GM19463 (cell line): ENCODE results near the gene UCP3.

ENCODE experiments used
- ATAC-seq: cut with Tn5 transposase; IDR thresholded peaks from one replicate; pipeline ENCODE4 v1.9.1; 2021; ENCODE audit warnings: mild to moderate bottlenecking, moderate library complexity; ENCODE audit not compliant: unreplicated experiment

The UCP3 gene

DNA sequence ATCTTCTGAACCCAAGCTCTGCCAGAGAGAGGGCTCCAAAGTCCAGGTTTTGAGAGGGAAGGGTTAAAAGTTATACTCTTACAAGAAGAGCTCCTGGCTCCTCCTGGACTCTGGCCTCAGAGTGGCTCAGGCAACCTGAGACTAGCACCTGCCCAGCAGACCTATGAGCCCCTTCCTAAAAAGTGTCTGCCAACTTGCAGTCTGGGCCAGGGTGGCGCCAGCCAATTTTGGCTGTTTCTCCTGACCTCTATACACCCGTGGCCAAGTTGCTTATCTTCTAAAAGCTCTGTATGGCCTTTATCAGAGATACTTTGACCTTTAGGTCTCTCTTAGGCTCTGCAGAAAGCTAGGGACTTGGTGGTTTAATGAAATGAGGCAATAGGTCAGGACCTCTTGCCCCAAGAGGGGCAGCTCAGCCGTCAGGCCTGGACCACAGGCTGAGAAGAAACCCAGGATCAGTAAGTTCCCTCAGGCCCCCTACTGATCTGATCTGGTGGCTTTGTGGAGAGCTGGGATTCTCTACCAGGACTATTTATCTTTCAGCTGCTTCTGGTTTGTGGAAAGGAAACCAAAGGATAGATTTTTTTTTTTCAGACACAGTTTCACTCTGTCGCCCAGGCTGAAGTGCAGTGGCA, 10.3 kb upstream of the UCP3 start:
- ATAC-seq: no peak

DNA sequence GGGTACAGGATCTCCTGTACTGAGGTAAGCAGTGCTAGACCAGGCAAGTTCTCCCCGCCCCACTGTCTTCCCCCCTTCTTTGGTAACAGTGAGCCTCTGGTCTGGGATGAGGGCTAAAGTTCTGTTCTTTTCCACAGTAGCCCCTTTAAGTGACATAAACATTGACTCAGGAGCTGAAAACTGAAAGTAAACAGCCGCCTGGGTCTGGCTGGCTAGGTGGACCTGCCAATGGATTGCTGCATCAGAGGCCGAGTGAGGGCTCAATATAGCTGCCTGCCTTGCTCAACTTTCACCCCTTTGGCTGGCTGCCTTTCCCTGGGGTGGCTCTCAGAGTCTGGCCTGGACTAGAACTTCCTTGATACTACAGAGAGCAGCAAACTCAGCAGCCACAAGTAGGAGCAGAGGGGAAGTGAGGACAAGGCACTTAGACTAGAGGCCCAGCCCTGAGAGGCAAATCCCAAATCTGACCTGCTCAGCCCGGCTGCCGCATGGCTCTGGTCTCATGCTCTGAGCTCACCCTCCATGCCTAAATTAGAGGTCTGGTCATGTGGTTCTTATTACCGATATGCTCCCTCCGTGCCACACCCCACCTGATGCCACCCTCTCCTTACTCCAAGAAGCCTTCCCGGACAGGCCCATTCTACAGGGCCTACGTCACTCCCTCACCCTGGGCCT, 9.6 kb upstream of the UCP3 start:
- ATAC-seq: no peak

DNA sequence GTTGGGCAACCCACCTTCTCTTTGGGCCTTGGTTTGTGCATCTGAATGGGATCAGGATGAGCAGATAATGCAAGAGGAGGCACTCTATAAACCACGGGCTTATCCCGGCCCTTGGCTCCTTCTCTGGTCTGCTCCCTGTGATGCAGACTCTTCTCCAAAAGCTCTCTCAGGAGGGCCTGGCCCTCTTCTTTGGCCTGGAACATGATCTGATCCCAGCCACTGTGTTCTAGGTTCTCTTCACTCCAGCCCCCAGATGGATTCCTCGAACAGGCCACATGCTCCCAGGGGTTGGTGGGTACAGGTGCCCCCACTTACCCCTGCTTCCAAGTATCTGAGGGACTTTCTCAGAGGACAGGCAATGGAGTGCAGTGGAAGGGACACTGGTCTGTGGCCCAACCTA, 8.7 kb upstream of the UCP3 start:
- no peak for ATAC-seq

DNA sequence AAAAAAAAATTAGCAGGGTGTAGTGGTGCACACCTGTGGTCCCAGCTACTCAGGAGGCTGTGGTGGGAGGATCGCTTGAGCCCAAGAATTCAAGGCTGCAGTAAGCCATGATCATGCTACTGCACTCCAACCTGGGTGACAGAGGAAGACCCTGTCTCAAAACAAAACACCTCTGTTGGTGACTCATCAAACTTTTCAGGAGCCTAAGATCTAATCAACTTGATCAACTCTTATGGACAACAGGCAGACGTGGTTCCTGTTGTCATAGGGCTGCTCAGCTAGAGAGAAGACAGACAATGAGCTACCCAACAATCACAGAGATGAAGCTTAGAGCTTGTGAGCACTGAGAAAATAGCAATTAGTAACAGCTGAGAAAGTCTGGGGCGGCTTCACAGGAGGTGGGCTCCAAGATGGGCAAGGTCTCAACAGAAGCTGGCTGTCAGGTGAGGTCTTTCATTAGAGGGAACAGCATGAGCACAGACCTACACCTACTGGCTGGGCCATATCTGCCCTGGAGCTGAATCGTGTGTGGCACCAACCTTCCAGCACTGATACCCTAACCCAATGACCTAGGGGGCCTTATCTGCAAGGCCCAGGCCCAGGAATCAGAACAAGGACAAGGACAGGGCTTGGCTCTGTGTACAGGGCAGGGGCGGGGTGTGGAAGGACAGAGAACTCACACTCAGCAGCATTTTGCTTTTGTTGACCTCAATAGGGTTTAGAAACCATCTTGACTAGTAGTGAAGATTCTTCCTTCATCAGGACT, 7.2 kb upstream of the UCP3 start:
- no peak for ATAC-seq

DNA sequence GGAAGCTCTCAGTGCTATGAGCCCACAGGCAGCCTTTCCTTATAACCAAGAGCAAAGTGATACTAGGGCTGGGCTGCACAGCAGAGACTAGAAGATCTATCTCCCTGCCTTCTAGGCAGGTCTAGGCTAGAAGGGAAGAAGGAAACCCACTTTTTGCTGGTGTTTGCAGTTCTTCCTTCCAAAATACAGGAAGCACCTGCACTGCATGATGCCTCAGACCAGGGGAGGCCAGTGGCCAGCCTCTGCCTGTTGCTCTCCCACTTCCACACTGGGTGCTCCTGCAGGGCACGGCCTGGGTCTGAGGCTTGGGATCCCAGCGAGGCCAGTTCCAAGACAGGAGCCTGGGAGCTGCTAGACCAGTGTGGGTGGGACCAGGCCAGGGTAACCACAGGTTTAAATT, 6.0 kb upstream of the UCP3 start:
- ATAC-seq: no peak

DNA sequence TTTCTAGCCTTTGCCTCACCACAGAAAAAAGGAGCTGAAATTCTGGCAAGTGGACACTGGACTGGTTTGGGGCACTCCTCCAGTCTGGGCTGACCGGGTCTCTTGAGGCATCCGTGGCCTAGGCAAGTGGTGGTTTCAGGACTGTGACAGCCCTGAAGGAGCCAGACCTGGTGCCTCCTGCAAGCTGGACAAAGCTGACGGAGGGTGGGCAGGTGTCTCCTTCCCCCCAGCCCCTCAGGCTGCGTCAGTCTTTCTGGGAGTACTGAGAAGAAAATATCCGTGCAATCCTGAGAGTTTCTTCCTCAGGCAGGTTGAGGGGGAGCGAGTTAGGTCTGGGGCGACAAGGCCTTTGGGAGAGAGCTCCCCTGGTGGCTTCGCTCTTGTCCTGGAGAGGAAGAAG, 4.3 kb upstream of the UCP3 start:
- ATAC-seq: no peak

DNA sequence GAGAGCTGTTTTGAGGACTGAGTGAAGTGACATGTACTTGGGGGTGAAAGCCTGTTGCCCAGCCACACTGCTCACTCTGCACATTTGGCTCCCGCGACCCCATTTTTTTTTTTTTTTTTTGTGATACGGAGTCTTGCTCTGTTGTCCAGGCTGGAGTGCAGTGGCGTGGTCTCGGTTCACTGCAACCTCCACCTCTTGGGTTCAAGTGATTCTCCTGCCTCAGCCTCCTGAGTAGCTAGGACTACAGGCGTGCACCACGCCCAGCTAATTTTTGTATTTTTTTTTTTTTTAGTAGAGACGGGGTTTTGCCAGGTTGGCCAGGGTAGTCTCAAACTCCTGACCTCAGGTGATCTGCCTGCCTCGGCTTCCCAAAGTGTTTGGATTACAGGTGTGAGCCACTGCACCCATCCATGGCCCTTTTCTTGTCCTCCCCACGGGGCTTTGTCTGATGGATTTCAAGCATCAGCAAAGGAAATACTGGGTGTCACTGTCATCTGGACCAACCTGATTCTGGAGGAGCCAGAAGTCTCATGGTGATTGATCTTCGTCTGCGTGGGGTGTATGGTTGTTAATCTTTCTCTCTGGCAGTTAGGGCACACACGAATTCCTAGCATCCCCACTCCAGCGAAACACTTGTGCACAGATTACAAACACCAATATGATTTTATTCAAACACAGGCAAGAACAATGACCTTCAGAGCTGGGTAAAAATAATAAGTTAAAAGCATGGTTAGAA, 3.4 kb upstream of the UCP3 start:
- ATAC-seq: no peak

DNA sequence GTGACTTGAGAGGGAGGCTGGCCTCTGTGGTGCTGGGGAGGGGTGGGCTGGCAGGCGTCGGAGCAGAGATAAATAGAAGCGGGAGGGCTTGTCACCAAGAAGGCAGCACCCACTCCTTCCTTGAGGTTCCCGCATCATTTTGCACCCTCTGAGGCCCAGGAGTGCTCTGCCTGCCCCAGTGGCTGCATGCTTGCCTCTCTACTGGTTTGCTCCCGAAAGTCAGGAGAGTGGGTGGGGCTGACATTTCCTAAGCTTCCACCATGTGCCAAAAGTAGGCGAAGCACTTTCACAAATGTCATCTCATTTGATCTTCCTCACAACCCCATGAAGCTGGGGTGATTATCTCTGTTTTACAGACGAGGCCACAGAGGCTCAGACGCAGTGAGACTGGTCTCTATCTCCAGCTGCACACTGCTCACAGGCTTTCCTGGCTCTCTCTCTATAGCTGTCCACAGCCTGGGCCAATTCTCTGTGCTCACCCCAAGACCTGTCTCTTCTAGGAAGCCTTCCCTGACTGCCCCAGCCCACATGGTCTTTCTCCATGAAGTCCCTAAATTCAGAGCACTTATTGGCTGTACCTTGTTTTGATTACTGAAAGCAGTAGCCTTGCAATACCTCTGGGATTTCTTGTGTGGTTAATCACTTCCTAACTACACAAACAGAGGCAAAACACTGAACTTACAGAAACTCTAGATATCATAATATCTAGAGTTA, 2.6 kb upstream of the UCP3 start:
- ATAC-seq: peak; percentile 77

DNA sequence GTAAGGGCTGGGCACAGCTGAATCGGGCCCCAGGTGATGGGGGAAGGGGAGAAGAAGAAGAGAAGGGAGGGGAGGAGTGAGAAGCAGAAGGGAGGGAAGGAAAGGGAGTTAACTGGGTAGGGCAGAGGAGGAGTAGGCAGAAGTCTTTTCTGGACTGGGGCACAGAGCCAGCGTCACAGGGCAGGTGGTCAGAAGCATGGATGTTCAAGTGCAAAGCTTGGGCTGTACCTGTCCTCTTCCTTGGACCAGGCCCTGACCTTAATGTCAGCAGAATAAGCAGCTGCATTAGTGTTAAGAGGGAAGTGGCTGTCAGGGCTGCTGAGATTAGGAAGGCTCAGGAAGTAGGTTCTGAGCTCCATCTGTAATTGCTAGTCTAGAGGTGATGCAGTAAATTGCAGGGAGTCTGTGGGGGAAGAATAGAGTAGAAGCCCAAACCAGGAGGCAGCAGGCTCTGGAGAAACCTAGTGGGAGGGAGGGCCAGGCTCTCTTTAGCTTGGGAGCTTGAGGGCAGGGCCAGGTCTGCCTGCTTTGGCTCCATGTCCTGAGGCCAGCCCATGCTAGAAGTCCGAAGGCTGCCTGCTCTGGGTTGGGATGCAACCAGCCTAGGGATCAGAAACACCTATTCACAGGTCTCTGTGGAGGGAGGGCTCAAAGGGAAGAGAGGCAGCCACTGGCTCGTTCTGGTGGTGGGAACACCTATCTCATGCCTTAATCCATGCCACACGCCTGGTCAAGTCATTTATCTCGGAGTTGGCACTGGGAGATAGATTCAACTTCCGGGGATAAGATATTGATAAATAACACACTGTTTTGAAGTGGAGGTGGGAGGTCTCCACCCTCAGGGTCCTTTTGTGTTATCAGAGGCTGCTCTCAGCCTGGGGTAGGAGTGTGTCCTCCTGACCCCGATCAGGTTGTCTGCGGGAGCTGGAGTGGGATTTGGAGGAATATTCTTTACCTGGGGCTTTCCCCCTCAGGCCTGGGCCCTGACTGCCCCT, 1.7 kb upstream of the UCP3 start:
- no peak for ATAC-seq

DNA sequence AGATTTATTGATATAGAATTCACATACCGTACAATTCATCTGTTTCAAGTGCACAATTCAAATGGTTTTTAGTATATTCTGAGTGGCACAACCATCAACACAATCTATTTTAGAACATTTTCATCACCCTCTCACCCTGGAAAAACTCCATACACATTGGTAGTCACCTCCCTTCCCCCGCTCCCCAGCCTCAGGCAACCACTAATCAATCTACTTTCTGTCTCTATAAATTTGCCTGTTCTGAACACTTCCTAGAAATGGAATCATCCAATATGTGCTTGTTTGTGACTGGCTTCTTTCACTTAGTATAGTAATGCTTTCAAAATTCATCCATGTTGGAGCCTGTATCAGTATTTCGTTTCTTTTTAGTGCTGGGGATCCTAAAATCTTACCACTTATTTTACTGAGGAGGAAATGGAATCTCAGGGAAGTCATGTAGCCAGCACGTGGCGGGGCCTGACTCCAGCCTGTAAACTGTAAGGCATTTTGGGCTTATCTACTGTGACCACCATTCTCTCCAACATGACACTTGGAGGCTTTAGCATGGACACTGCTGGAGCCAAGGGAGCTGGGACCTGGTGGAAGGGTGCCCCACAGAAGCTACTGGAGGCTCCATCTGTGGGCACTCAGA, 905 bp upstream of the UCP3 start:
- no peak for ATAC-seq

DNA sequence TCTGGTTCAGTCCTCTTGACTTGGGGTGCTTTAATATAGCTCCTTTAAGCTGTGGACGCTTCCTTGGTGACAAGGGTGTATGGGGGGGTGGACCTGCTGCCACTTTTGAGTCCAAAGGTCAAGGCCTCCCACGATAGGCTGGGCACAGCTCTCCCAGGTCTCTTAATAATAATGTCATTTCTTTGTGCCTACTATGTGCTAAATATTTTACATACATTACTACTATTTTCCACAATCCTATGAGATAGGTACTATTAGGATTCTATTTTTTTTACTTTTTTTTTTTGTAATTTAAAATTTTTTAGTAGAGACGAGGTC, 304 bp upstream of the UCP3 start:
- no peak for ATAC-seq

DNA sequence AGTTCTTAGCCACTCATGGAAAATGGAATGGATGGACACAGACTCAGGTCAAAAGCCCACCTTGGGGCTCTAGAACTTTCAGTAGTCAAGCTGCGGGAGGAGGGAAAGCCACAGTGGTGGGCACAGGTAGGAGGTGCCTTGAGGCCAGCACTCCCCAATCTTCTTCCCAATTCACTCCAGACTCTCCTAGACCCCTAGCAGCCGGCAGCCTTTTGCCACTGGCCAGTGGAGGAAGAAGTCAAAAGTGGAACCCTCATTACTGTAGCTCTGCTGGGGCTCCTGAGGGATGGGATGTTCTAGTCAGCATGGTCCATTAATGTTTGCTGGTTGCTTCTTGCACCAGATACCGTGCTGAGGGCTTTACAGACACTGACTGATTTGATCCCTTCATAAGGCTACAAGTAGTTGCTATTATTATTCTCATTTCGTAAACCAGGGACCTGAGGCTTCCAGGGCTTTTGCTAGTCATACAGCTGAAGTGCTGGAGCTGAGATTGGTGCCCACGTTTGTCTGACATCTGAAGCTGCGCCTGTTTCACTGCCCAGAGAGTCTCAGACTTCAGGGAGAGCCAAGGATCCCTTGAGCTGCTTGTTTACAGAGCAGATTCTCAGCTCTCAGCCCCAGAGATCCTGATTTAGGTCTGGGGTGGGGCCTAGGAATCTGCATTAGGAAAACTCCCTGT, 1.1 kb downstream of the UCP3 start:
- ATAC-seq: no peak

DNA sequence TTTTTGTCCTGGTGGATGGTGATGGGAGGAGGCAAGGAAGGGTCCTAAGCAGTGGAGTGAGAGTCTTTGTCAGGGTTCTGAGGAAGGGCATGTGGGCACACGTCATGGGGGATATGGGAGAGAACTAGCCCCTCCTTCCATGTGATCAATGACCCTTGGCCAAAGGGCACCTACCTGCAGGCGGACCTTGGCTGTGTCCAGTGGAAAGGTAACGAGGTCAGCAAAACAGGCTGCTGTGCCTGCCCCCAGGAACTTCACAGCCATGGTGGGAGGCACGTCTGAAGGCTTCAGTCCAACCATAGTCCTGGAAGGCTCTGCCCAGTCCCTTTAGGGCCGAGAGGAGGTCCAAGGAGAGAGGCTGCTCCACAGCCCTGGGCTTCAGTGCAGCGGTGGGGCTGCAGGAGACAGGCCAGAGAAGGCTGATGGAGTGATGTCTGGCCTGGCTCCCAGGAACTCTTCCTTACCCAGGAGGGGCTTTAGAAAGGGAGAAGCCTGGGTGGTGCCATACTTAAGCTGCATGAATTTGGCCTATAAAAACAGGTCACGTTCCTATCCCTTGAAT, 2.1 kb downstream of the UCP3 start:
- no peak for ATAC-seq

DNA sequence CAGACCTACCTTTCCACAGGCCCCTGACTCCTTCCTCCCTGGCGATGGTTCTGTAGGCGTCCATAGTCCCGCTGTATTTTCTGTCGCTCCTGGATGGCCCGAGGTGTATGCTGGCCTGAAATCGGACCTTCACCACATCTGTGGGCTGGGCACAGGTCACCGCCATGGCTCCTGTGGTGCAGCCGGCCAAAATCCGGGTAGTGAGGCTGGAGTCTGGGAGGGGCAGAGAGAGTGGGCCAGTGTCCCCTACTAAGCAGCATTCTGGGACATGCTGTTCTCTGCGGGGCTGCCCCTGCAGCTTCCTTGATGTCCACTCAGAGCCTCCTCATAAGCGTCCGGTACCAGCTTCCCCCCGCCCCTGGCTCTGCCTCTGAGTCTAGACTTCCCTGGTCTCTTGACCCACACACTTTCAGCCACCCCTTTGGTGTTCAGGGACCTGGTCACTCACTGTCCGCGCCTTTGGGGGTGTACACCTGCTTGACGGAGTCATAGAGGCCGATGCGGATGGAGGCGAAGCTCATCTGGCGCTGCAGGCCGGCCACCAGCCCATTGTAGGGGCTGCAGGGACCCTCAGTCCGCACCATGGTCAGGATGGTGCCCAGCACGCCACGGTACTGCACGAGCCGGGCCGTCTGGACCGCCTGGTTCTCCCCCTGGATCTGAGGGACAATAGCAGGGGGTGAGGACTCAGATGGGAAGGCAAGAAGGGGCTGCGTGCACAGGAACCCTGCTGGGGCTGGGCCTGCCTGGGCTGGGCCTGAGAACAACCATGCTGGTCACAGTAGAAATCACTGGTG, 3.0 kb downstream of the UCP3 start:
- no peak for ATAC-seq

DNA sequence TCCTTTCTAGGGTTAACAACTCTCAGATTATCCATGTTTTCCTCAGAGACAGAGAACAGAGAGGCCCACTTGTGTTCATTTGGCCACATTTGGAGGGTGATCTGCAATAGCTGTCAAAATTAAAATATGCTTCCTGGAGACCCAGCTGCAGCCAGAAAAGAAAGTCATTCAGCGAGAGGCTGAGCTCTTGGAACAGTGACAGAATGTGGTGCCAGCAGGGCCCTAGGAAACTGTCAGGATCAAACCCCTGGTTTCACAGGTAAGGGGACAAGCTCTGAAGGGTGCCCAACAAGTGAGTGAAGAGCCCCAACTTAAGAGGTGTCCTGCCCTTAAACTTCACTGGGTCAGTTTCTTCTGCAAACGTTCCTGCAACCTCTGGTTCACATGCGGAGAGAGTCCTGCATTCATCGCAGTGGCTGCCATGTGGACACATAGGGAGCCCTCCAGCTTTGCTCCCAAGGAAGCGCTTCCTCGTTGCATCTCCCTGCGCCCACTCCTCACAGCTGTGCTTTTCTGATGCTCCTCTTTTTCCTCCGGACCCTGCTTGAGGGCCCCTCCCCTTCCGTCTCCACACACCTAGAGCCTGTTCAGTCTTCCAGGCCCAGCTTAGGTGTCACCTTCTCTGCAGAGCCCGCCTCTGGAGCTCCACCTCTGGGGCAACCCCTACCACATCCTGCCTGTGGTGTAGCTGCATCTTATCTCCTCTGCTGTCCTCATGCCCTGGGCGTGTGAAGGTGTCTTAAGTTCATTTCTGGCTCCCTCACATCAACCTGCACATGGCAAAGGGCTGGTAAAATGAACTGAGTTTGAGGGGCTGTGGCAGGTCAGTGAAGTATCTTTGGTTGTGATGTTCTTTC, 3.9 kb downstream of the UCP3 start:
- ATAC-seq: peak; percentile 68

DNA sequence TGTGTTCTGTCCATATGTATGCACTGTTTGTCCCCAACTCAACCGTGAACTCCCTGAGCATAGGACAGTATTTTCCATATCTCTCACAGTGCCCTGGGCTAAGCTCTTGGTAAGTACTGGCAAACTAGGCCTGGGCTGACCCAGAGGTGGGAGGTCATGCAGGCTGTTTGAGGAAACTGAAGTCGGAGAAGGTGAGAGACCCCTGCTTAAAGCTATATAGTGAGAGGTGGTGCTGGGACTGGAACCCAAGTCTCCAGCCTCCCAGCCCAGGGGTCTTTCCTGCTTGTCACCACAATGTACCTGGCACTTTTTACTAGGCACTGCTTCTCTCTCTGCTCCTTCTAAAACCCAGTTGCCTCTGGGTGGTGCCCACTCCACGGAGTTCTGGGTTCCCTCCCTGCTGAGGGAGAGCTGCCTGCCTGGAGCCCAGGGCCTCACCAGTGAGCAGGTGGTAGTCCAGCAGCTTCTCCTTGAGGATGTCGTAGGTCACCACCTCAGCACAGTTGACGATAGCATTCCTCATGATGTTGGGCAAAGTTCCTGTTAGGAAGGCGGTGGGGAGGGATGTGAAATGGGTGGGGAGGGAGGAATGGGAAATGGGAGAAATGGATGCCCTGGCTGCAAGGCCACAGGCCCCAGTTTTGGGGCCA, 4.7 kb downstream of the UCP3 start:
- no peak for ATAC-seq
